ENCODE data around the gene STYX.

STYX gene

GRCh38 chr14:52690983-52691760 is 38.8 kb upstream of the STYX start:
- no peaks in the 10 kb centered on the region for H3K9me2 ChIP-seq (replicated peaks; ENCODE audit: low read depth, low read length)
- no peaks in the 10 kb centered on the region for H3K9me3 ChIP-seq (ENCODE audit: insufficient read depth, low read depth, low read length)
- no peaks in the 10 kb centered on the region for H3K27me3 ChIP-seq (ENCODE audit: insufficient read depth, low read length, poor library complexity, severe bottlenecking)
- H3K4me1 ChIP-seq (ENCODE audit: insufficient read depth, low read length, poor library complexity, severe bottlenecking) = peaks cover 68% of the 10 kb centered on the region
- no peaks in the 10 kb centered on the region for H3K36me3 ChIP-seq (ENCODE audit: insufficient read depth, low read length)
- peaks cover 5% of the 10 kb centered on the region; the same call in 1 of the 2 replicates for H3F3A ChIP-seq (ENCODE audit: low read depth)
- TF ChIP-seq CTCF (conservative IDR thresholded peaks at IDR 0.05; ENCODE audit: low read length) = no peak
- peaks cover 93% of the 10 kb centered on the region for H3K79me2 ChIP-seq (ENCODE audit: insufficient read depth, low read length)
- H4K20me1 ChIP-seq (ENCODE audit: insufficient read depth, low read length, poor library complexity, severe bottlenecking) = peaks cover 82% of the 10 kb centered on the region
- peak overlapping the region; percentile 82 for H3K4me3 ChIP-seq (ENCODE audit: low read length, poor library complexity, severe bottlenecking)
- H3K4me2 ChIP-seq (ENCODE audit: low read depth, low read length, poor library complexity, severe bottlenecking) = peak overlapping the region; percentile 86
- peak overlapping the region; percentile 87 for H3K9ac ChIP-seq (ENCODE audit: low read depth, low read length, poor library complexity, severe bottlenecking)
- no peak overlapping the region for H2AFZ ChIP-seq (ENCODE audit: low read length)

GRCh38 chr14:52692248-52692962 is 37.6 kb upstream of the STYX start:
- peaks cover 84% of the 10 kb centered on the region for H3K79me2 ChIP-seq (ENCODE audit: insufficient read depth, low read length)
- H3K4me3 ChIP-seq (ENCODE audit: low read length, poor library complexity, severe bottlenecking) = peak overlapping the region; percentile 82
- H3K4me1 ChIP-seq (ENCODE audit: insufficient read depth, low read length, poor library complexity, severe bottlenecking) = peaks cover 59% of the 10 kb centered on the region
- H2AFZ ChIP-seq (ENCODE audit: low read length) = no peak overlapping the region
- H3K4me2 ChIP-seq (ENCODE audit: low read depth, low read length, poor library complexity, severe bottlenecking) = peak overlapping the region; percentile 86
- peaks cover 5% of the 10 kb centered on the region; the same call in 1 of the 2 replicates for H3F3A ChIP-seq (ENCODE audit: low read depth)
- H3K9ac ChIP-seq (ENCODE audit: low read depth, low read length, poor library complexity, severe bottlenecking) = peak overlapping the region; percentile 87
- H3K36me3 ChIP-seq (ENCODE audit: insufficient read depth, low read length) = no peaks in the 10 kb centered on the region
- TF ChIP-seq CTCF (conservative IDR thresholded peaks at IDR 0.05; ENCODE audit: low read length) (no peak), EZH2phosphoT487 (IDR thresholded peaks at IDR 0.05; ENCODE audit: borderline replicate concordance) (no peak)
- no peaks in the 10 kb centered on the region for H3K9me3 ChIP-seq (ENCODE audit: insufficient read depth, low read depth, low read length)
- H3K27me3 ChIP-seq (ENCODE audit: insufficient read depth, low read length, poor library complexity, severe bottlenecking) = no peaks in the 10 kb centered on the region
- H3K9me2 ChIP-seq (replicated peaks; ENCODE audit: low read depth, low read length) = no peaks in the 10 kb centered on the region
- H4K20me1 ChIP-seq (ENCODE audit: insufficient read depth, low read length, poor library complexity, severe bottlenecking) = peaks cover 71% of the 10 kb centered on the region

GRCh38 chr14:52693036-52693435 is 36.9 kb upstream of the STYX start:
- H3K4me1 ChIP-seq (ENCODE audit: insufficient read depth, low read length, poor library complexity, severe bottlenecking) = peaks cover 52% of the 10 kb centered on the region
- H3K9ac ChIP-seq (ENCODE audit: low read depth, low read length, poor library complexity, severe bottlenecking) = peak overlapping the region; percentile 87
- peak overlapping the region; percentile 82 for H3K4me3 ChIP-seq (ENCODE audit: low read length, poor library complexity, severe bottlenecking)
- no peaks in the 10 kb centered on the region for H3K27me3 ChIP-seq (ENCODE audit: insufficient read depth, low read length, poor library complexity, severe bottlenecking)
- peaks cover 5% of the 10 kb centered on the region; the same call in 1 of the 2 replicates for H3F3A ChIP-seq (ENCODE audit: low read depth)
- no peaks in the 10 kb centered on the region for H3K9me3 ChIP-seq (ENCODE audit: insufficient read depth, low read depth, low read length)
- peaks cover 65% of the 10 kb centered on the region for H4K20me1 ChIP-seq (ENCODE audit: insufficient read depth, low read length, poor library complexity, severe bottlenecking)
- H2AFZ ChIP-seq (ENCODE audit: low read length) = no peak overlapping the region
- peaks cover 77% of the 10 kb centered on the region for H3K79me2 ChIP-seq (ENCODE audit: insufficient read depth, low read length)
- TF ChIP-seq CTCF (conservative IDR thresholded peaks at IDR 0.05; ENCODE audit: low read length) (no peak), EZH2phosphoT487 (IDR thresholded peaks at IDR 0.05; ENCODE audit: borderline replicate concordance) (no peak)
- H3K36me3 ChIP-seq (ENCODE audit: insufficient read depth, low read length) = no peaks in the 10 kb centered on the region
- H3K4me2 ChIP-seq (ENCODE audit: low read depth, low read length, poor library complexity, severe bottlenecking) = peak overlapping the region; percentile 86
- no peaks in the 10 kb centered on the region for H3K9me2 ChIP-seq (replicated peaks; ENCODE audit: low read depth, low read length)
